ENCODE measurements around the gene FGFR3.

The FGFR3 gene

GRCh38 chr4:1792832-1793495 lies at the start of gene FGFR3:
TSS of gene FGFR3 (plus strand) at chr4:1793293. CDS start at chr4:1793935, 642 bp downstream.
- DNase-seq: peak in 1 of 2 experiments; percentile 20

- no peak for DNase-seq
These were observed 49.5 kb upstream of the FGFR3 start for GRCh38 chr4:1743551-1743950.

- no peak for DNase-seq
These were observed 49.1 kb upstream of the FGFR3 start for GRCh38 chr4:1743975-1744374.

- no peak for DNase-seq
These were observed 48.5 kb upstream of the FGFR3 start for GRCh38 chr4:1744552-1744951.

GRCh38 chr4:1745165-1745564 lies 47.9 kb upstream of the FGFR3 start:
- no peak for DNase-seq

- DNase-seq: no peak
These were observed 47.4 kb upstream of the FGFR3 start for GRCh38 chr4:1745697-1746096.

- peak; percentile 62 to 63 for DNase-seq
These were observed 46.8 kb upstream of the FGFR3 start for GRCh38 chr4:1746265-1746691.

GRCh38 chr4:1746919-1747602 lies 46.0 kb upstream of the FGFR3 start:
- no peak for DNase-seq

- DNase-seq: no peak
These were observed 45.5 kb upstream of the FGFR3 start for GRCh38 chr4:1747603-1747967.

- peak; percentile 73 to 88 for DNase-seq
These were observed 44.6 kb upstream of the FGFR3 start for GRCh38 chr4:1748465-1748995.

GRCh38 chr4:1749370-1749769 lies 43.7 kb upstream of the FGFR3 start:
- no peak for DNase-seq

GRCh38 chr4:1749826-1750225 lies 43.3 kb upstream of the FGFR3 start:
- DNase-seq: no peak

GRCh38 chr4:1750381-1751154 lies 42.5 kb upstream of the FGFR3 start:
- no peak for DNase-seq

GRCh38 chr4:1751155-1751918 lies 41.8 kb upstream of the FGFR3 start:
- DNase-seq: no peak

- DNase-seq: no peak
These were observed 41.2 kb upstream of the FGFR3 start for GRCh38 chr4:1751919-1752283.

- no peak for DNase-seq
These were observed 40.6 kb upstream of the FGFR3 start for GRCh38 chr4:1752284-1753041.

- DNase-seq: no peak
These were observed 39.8 kb upstream of the FGFR3 start for GRCh38 chr4:1753294-1753696.

- DNase-seq: no peak
These were observed 39.3 kb upstream of the FGFR3 start for GRCh38 chr4:1753697-1754311.

- no peak for DNase-seq
These were observed 38.8 kb upstream of the FGFR3 start for GRCh38 chr4:1754336-1754735.

GRCh38 chr4:1755297-1755696 lies 37.8 kb upstream of the FGFR3 start:
- DNase-seq: no peak

GRCh38 chr4:1756079-1756478 lies 37.0 kb upstream of the FGFR3 start:
- no peak for DNase-seq

Measured in NCI-H2081 (cell line).